Brain microvascular endothelial cell (primary cell): Measurements from ENCODE around the gene EFNA4.

Source experiments
- DNase-seq: peaks from one replicate; pipeline ENCODE4 v3.0.0-alpha.2; 2020
- H3K27ac ChIP-seq: fragments of 250-450 bp; sonication (Bioruptor Pico); 2 replicates; pipeline ENCODE4 v1.5.1; 2020; ENCODE audit warnings: mild to moderate bottlenecking, moderate library complexity
- H3K27me3 ChIP-seq: fragments of 250-450 bp; sonication (Bioruptor Pico); replicated peaks from 2 replicates; pipeline ENCODE4 v1.5.1; 2020; ENCODE audit warnings: mild to moderate bottlenecking
- H3K36me3 ChIP-seq: fragments of 250-450 bp; sonication (Bioruptor Pico); replicated peaks from 2 replicates; pipeline ENCODE4 v1.5.1; 2020; ENCODE audit warnings: mild to moderate bottlenecking
- H3K4me3 ChIP-seq: 2 replicates; pipeline ENCODE4 v1.5.1; 2011; ENCODE audit warnings: low read depth, mild to moderate bottlenecking, control low read depth, low read length, moderate library complexity
- CTCF ChIP-seq: IDR thresholded peaks from 2 replicates; pipeline ENCODE4 v1.5.1; 2011; ENCODE audit warnings: low read depth, mild to moderate bottlenecking, moderate library complexity, low read length, control low read depth, inconsistent platforms; ENCODE audit errors: missing control alignments
- in situ Hi-C: cut with HindIII; loops from 2 replicates; pipeline ENCODE4 v1.10.0; 2017; ENCODE audit warnings: low sequenced_read_pairs, low pct_ligation_motif_present

EFNA4 gene

GRCh38 chr1:155064832-155065429 lies 1.4 kb downstream of the EFNA4 start:
- H3K4me3 ChIP-seq: no peak overlapping the region
- H3K27me3 ChIP-seq: no peaks in the 10 kb centered on the region
- H3K36me3 ChIP-seq: peaks cover 3% of the 10 kb centered on the region
- TF ChIP-seq CTCF: no peak
- no peak for DNase-seq
- H3K27ac ChIP-seq: no peak overlapping the region
- in situ Hi-C loops: no loop called here

GRCh38 chr1:155066777-155067176 lies 3.2 kb downstream of the EFNA4 start:
- in situ Hi-C loops: no loop called here
- H3K36me3 ChIP-seq: peaks cover 3% of the 10 kb centered on the region

GRCh38 chr1:155068599-155068998 lies 5.1 kb downstream of the EFNA4 start:
- in situ Hi-C loops: no loop called here
- no peak for TF ChIP-seq CTCF
- DNase-seq: no peak
- H3K27ac ChIP-seq: no peak overlapping the region
- H3K27me3 ChIP-seq: no peaks in the 10 kb centered on the region
- H3K4me3 ChIP-seq: no peak overlapping the region
- peaks cover 3% of the 10 kb centered on the region for H3K36me3 ChIP-seq

More at GRCh38 chr1:155066777-155067176, 3.2 kb downstream of the EFNA4 start:
- DNase-seq: no peak
- no peaks in the 10 kb centered on the region for H3K27me3 ChIP-seq
- H3K4me3 ChIP-seq: no peak overlapping the region
- TF ChIP-seq CTCF: no peak
- no peak overlapping the region for H3K27ac ChIP-seq

- in situ Hi-C loops: no loop called here
- H3K27ac ChIP-seq: no peak overlapping the region
- H3K36me3 ChIP-seq: peaks cover 3% of the 10 kb centered on the region
- no peaks in the 10 kb centered on the region for H3K27me3 ChIP-seq
- TF ChIP-seq CTCF: no peak
- DNase-seq: no peak
- H3K4me3 ChIP-seq: no peak overlapping the region
These were observed 6.1 kb downstream of the EFNA4 start for GRCh38 chr1:155069551-155070157.

GRCh38 chr1:155070158-155070621 lies 6.7 kb downstream of the EFNA4 start:
- peaks cover 3% of the 10 kb centered on the region for H3K36me3 ChIP-seq
- no peak for DNase-seq
- in situ Hi-C loops: no loop called here
- peak overlapping the region; percentile 52 for H3K4me3 ChIP-seq
- no peaks in the 10 kb centered on the region for H3K27me3 ChIP-seq
- TF ChIP-seq CTCF: no peak
- no peak overlapping the region for H3K27ac ChIP-seq
